ENCODE data around the gene SDHAF3. TPM values are rescaled to one million over a fixed set of nuclear protein-coding genes. Genes with fewer than 3 reads are reported as not detected.
"Not testable (repeated sequence)": the region's sequence is repeated elsewhere in the genome, so short reads cannot be mapped to it uniquely, and the experiment has no call there.

SDHAF3 gene
- 4.6 and 7.5 TPM in 2 replicates for total RNA-seq

GRCh38 chr7:97117372-97118188 is at the start of gene SDHAF3:
Gene SDHAF3, plus strand, starts transcription at chr7:97117698. Its CDS starts 26 bp downstream, at chr7:97117724.
- DNase-seq (ENCODE audit: low read depth, low spot score), result peak; percentile 82

GRCh38 chr7:97072025-97072424 is 45.5 kb upstream of the SDHAF3 start:
- not testable (repeated sequence) for DNase-seq (ENCODE audit: low read depth, low spot score)

- no peak for DNase-seq (ENCODE audit: low read depth, low spot score)
Observed at GRCh38 chr7:97075928-97076327, 41.6 kb upstream of the SDHAF3 start.

- DNase-seq (ENCODE audit: low read depth, low spot score), result no peak
Observed at GRCh38 chr7:97078023-97078969, 39.2 kb upstream of the SDHAF3 start.

GRCh38 chr7:97079300-97079699 is 38.2 kb upstream of the SDHAF3 start:
- DNase-seq (ENCODE audit: low read depth, low spot score), result no peak

- no peak for DNase-seq (ENCODE audit: low read depth, low spot score)
Observed at GRCh38 chr7:97081521-97082300, 35.8 kb upstream of the SDHAF3 start.

- DNase-seq (ENCODE audit: low read depth, low spot score), result no peak
Observed at GRCh38 chr7:97088364-97088763, 29.1 kb upstream of the SDHAF3 start.

GRCh38 chr7:97089771-97090170 is 27.7 kb upstream of the SDHAF3 start:
- no peak for DNase-seq (ENCODE audit: low read depth, low spot score)

GRCh38 chr7:97090761-97091353 is 26.6 kb upstream of the SDHAF3 start:
- no peak for DNase-seq (ENCODE audit: low read depth, low spot score)

GRCh38 chr7:97094284-97094930 is 23.1 kb upstream of the SDHAF3 start:
- DNase-seq (ENCODE audit: low read depth, low spot score), result no peak

- no peak for DNase-seq (ENCODE audit: low read depth, low spot score)
Observed at GRCh38 chr7:97096037-97096436, 21.5 kb upstream of the SDHAF3 start.

GRCh38 chr7:97096661-97097060 is 20.8 kb upstream of the SDHAF3 start:
- no peak for DNase-seq (ENCODE audit: low read depth, low spot score)

GRCh38 chr7:97104719-97105238 is 12.7 kb upstream of the SDHAF3 start:
- peak; percentile 8 for DNase-seq (ENCODE audit: low read depth, low spot score)

GRCh38 chr7:97107192-97107800 is 10.2 kb upstream of the SDHAF3 start:
- DNase-seq (ENCODE audit: low read depth, low spot score), result peak; percentile 5

GRCh38 chr7:97116308-97116707 is 1.2 kb upstream of the SDHAF3 start:
- no peak for DNase-seq (ENCODE audit: low read depth, low spot score)

GRCh38 chr7:97117035-97117371 is 495 bp upstream of the SDHAF3 start:
- DNase-seq (ENCODE audit: low read depth, low spot score), result no peak

GRCh38 chr7:97118306-97118917 is 914 bp downstream of the SDHAF3 start:
- DNase-seq (ENCODE audit: low read depth, low spot score), result no peak

- DNase-seq (ENCODE audit: low read depth, low spot score), result no peak
Observed at GRCh38 chr7:97119747-97120146, 2.2 kb downstream of the SDHAF3 start.

GRCh38 chr7:97120713-97121457 is 3.4 kb downstream of the SDHAF3 start:
- no peak for DNase-seq (ENCODE audit: low read depth, low spot score)
